ENCODE measurements around the gene CTNNBL1. TPM values are rescaled to one million over a fixed set of nuclear protein-coding genes. Genes with fewer than 3 reads are reported as not detected.

Gene CTNNBL1
- total and polyA plus RNA-seq, 2 of the 4 experiments (the other 2 are of a cell fraction): 29.9 to 34.1 TPM

GRCh38 chr20:37804584-37805566 is 111.0 kb downstream of the CTNNBL1 start:
- Histone ChIP-seq H3K27ac (ENCODE audit: insufficient read depth, low read length) (no peak overlapping the region), H3K18ac (ENCODE audit: low read depth, low read length) (no peak overlapping the region), H3K4me3 (ENCODE audit: insufficient read depth, low read depth, low read length) (no peak overlapping the region), H2BK5ac (ENCODE audit: low read depth, low read length, poor library complexity, severe bottlenecking) (no peak overlapping the region), H2BK20ac (ENCODE audit: low read depth, low read length) (no peak overlapping the region), H4K91ac (ENCODE audit: insufficient read depth, low read depth, low read length) (no peak overlapping the region), H3K9me3 (ENCODE audit: control insufficient read depth, insufficient read depth, low read length) (no peaks in the 10 kb centered on the region), H4K5ac (ENCODE audit: low read depth, low read length) (no peak overlapping the region), H3K79me1 (ENCODE audit: low read depth in 1 of 2, low read length in 2 of 2) (peaks cover under 1 to 19% of the 10 kb centered on the region in 2 experiments; a peak in 3 of 4 replicates), H3K36me3 (ENCODE audit: control insufficient read depth, insufficient read depth, low read length) (peaks cover 22% of the 10 kb centered on the region), H2BK120ac (ENCODE audit: low read depth, low read length) (no peak overlapping the region), H2AK9ac (replicated peaks; ENCODE audit: low read depth, low read length, poor library complexity) (no peak overlapping the region), H3K23ac (ENCODE audit: low read depth, low read length) (no peak overlapping the region), H3K27me3 (ENCODE audit: control insufficient read depth, insufficient read depth, low read length) (no peaks in the 10 kb centered on the region), H2AFZ (replicated peaks; ENCODE audit: low read length, poor library complexity) (no peak overlapping the region), H3K9me1 (ENCODE audit: insufficient read depth, low read length) (peaks cover 21% of the 10 kb centered on the region), H3K14ac (replicated peaks; ENCODE audit: low read depth, low read length) (no peak overlapping the region), H2AK5ac (ENCODE audit: low read depth, low read length) (no peak overlapping the region), H3K56ac (ENCODE audit: extremely low read depth, insufficient read depth, low read length) (no peak overlapping the region), H3K4ac (ENCODE audit: low read depth, low read length) (no peak overlapping the region), H2BK15ac (ENCODE audit: low read depth, low read length) (no peak overlapping the region), H4K20me1 (ENCODE audit: insufficient read depth, low read length) (peaks cover 5% of the 10 kb centered on the region; the same call in 1 of the 2 replicates), H3K9ac (ENCODE audit: low read depth, low read length) (no peak overlapping the region), H3K4me2 (ENCODE audit: low read depth, low read length) (no peak overlapping the region), H4K8ac (ENCODE audit: low read depth in 2 of 2, low read length in 2 of 2) (no peak overlapping the region), H3K4me1 (ENCODE audit: control insufficient read depth, insufficient read depth, low read length) (no peaks in the 10 kb centered on the region; the same call in 1 of the 2 replicates)
- TF ChIP-seq NFE2L2 (IDR thresholded peaks at IDR 0.05; ENCODE audit: low read depth, low read length) (no peak), POLR2A (IDR thresholded peaks at IDR 0.05; ENCODE audit: low read depth, low read length) (no peak), USF2 (IDR thresholded peaks at IDR 0.05; ENCODE audit: low read depth, low read length) (no peak), MAFK (IDR thresholded peaks at IDR 0.05; ENCODE audit: low read depth, low read length) (no peak), RFX5 (IDR thresholded peaks at IDR 0.05; ENCODE audit: low read depth, low read length) (no peak), CEBPB (IDR thresholded peaks at IDR 0.05; ENCODE audit: low read depth, low read length) (no peak), ELK1 (IDR thresholded peaks at IDR 0.05; ENCODE audit: borderline replicate concordance, low read depth, low read length) (no peak), FOS (IDR thresholded peaks at IDR 0.05; ENCODE audit: low read depth, low read length) (no peak), CTCF (conservative IDR thresholded peaks at IDR 0.05; ENCODE audit: low read depth, low read length) (no peak), CHD1 (IDR thresholded peaks at IDR 0.05; ENCODE audit: low read depth, low read length) (no peak), RCOR1 (IDR thresholded peaks at IDR 0.05; ENCODE audit: insufficient replicate concordance, low read length) (no peak), MAZ (IDR thresholded peaks at IDR 0.05; ENCODE audit: borderline replicate concordance, low read depth, low read length) (no peak), RAD21 (IDR thresholded peaks at IDR 0.05; ENCODE audit: low read length) (no peak)
- in situ Hi-C loops (cut with MboI; ENCODE audit: low sequenced_read_pairs) (no loop called here), dilution Hi-C loops (cut with HindIII; ENCODE audit: low sequenced_read_pairs, unreplicated experiment) (no loop called here), intact Hi-C loops (cut with micrococcal nuclease) (no loop called here)
- ChIA-PET POLR2A (ENCODE audit: unreplicated experiment) (no interaction called here), CTCF (no interaction called here)
- ATAC-seq (ENCODE audit: low read depth) (no peak), DNase-seq (no peak)
- 80% methylated on average over 6 of the region's 16 CpGs; no CpG with 5 or more reads in 1 of the 2 experiments for WGBS, 2 experiments (ENCODE audit: extremely low coverage in 2 of 2, insufficient read length in 1 of 2)
- no TSS peak for BruUV-seq (replicated peaks)
